Hepatocyte (in vitro differentiated cells): Measurements from ENCODE around the gene CDA. TPM values are rescaled to one million over a fixed set of nuclear protein-coding genes. Genes with fewer than 3 reads are reported as not detected.

Experiments used
- DNase-seq: peaks from one replicate; pipeline ENCODE4 v3.0.0-alpha.2; 2016; ENCODE audit warnings: low spot score
- H2AFZ ChIP-seq: fragments of 200-600 bp; sonication (generic); 2 replicates; pipeline ENCODE4 v1.6.0; 2016; ENCODE audit warnings: antibody characterized with exemption, mild to moderate bottlenecking
- H3K27ac ChIP-seq: fragments of 200-600 bp; sonication (generic); 2 replicates; pipeline ENCODE4 v1.5.1; 2016; ENCODE audit warnings: mild to moderate bottlenecking
- H3K27me3 ChIP-seq: fragments of 200-600 bp; sonication (generic); 2 replicates; pipeline ENCODE4 v1.6.1; 2016
- H3K36me3 ChIP-seq: fragments of 200-600 bp; sonication (generic); replicated peaks from 2 replicates; pipeline ENCODE4 v1.5.1; 2016; ENCODE audit warnings: low read depth; ENCODE audit not compliant: insufficient read depth
- H3K4me1 ChIP-seq: fragments of 200-600 bp; sonication (generic); 2 replicates; pipeline ENCODE4 v1.5.1; 2016; ENCODE audit warnings: mild to moderate bottlenecking, moderate library complexity; ENCODE audit not compliant: insufficient read depth
- H3K4me2 ChIP-seq: fragments of 200-600 bp; sonication (generic); 2 replicates; pipeline ENCODE4 v1.6.0; 2016
- H3K4me3 ChIP-seq: fragments of 200-600 bp; sonication (generic); 2 replicates; pipeline ENCODE4 v1.5.1; 2016; ENCODE audit warnings: mild to moderate bottlenecking
- H3K79me2 ChIP-seq: fragments of 200-600 bp; sonication (generic); 2 replicates; pipeline ENCODE4 v1.6.0; 2017; ENCODE audit warnings: mild to moderate bottlenecking
- H3K9me2 ChIP-seq: fragments of 200-600 bp; sonication (generic); replicated peaks from 2 replicates; pipeline ENCODE4 v1.6.0; 2017; ENCODE audit warnings: mild to moderate bottlenecking; ENCODE audit not compliant: insufficient read depth
- H3K9me3 ChIP-seq: fragments of 200-600 bp; sonication (generic); 2 replicates; pipeline ENCODE4 v1.5.1; 2016; ENCODE audit warnings: low read depth, mild to moderate bottlenecking
- H4K20me1 ChIP-seq: fragments of 200-600 bp; sonication (generic); 2 replicates; pipeline ENCODE4 v1.6.0; 2016; ENCODE audit warnings: mild to moderate bottlenecking; ENCODE audit not compliant: insufficient read depth, poor library complexity, severe bottlenecking
- EZH2 ChIP-seq: fragments of 200-600 bp; sonication (generic); IDR thresholded peaks from 2 replicates; pipeline ENCODE4 v1.6.1; 2016; ENCODE audit warnings: antibody characterized with exemption, mild to moderate bottlenecking, borderline replicate concordance
- EZH2phosphoT487 ChIP-seq: fragments of 200-600 bp; sonication (generic); IDR thresholded peaks from one replicate; pipeline ENCODE4 v1.6.1; 2018; ENCODE audit warnings: antibody characterized with exemption, mild to moderate bottlenecking, low read depth, moderate library complexity; ENCODE audit not compliant: unreplicated experiment, severe bottlenecking
- WGBS: methylation state at CpG from one replicate; pipeline ENCODE4 v1.1.6; 2016; ENCODE audit warnings: low lambda C conversion rate; ENCODE audit errors: missing lambda C conversion rate; 5-methylcytosine and 5-hydroxymethylcytosine counted together
- polyA plus RNA-seq: library from polyadenylated mRNA; unstranded; fragments of >200 nt; fragmentation: Nextera tagmentation; extraction: Ambion mirVana; gene quantifications from 2 replicates; pipeline ENCODE4 v1.2.1, GENCODE V29; 2016
- total RNA-seq: library from RNA; depleted of rRNA; stranded (reverse); fragments of >200 nt; gene quantifications from 2 replicates; pipeline ENCODE4 v1.2.3, GENCODE V29; 2014
- TF ChIP-seq, protein P1 (sequence below): fragments of 200-600 bp; sonication (generic); IDR thresholded peaks from 2 replicates; pipeline ENCODE4 v1.5.1; 2016; ENCODE audit warnings: antibody characterized with exemption, mild to moderate bottlenecking; ENCODE audit not compliant: poor library complexity

The CDA gene
- total and polyA plus RNA-seq, 2 experiments from 2014 or later = 2.1 TPM

GRCh38 chr1:20660363-20660762 lies 71.5 kb downstream of the CDA start:
- no peak for DNase-seq
- Histone ChIP-seq H2AFZ (peak overlapping the region; percentile 59), H3K4me1 (peaks cover 11% of the 10 kb centered on the region), H4K20me1 (peaks cover 8% of the 10 kb centered on the region), H3K4me3 (peak overlapping the region; percentile 41), H3K27ac (peak overlapping the region; percentile 4), H3K27me3 (no peaks in the 10 kb centered on the region), H3K9me3 (no peaks in the 10 kb centered on the region), H3K9me2 (no peaks in the 10 kb centered on the region), H3K79me2 (peaks cover 47% of the 10 kb centered on the region), H3K36me3 (no peaks in the 10 kb centered on the region), H3K4me2 (peak overlapping the region; percentile 94)
- TF ChIP-seq EZH2phosphoT487 = no peak
- TF ChIP-seq, protein P1, sequence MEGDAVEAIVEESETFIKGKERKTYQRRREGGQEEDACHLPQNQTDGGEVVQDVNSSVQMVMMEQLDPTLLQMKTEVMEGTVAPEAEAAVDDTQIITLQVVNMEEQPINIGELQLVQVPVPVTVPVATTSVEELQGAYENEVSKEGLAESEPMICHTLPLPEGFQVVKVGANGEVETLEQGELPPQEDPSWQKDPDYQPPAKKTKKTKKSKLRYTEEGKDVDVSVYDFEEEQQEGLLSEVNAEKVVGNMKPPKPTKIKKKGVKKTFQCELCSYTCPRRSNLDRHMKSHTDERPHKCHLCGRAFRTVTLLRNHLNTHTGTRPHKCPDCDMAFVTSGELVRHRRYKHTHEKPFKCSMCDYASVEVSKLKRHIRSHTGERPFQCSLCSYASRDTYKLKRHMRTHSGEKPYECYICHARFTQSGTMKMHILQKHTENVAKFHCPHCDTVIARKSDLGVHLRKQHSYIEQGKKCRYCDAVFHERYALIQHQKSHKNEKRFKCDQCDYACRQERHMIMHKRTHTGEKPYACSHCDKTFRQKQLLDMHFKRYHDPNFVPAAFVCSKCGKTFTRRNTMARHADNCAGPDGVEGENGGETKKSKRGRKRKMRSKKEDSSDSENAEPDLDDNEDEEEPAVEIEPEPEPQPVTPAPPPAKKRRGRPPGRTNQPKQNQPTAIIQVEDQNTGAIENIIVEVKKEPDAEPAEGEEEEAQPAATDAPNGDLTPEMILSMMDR = no peak
- TF ChIP-seq EZH2 = no peak
- WGBS = 29% methylated on average over 3 of the region's 3 CpGs

DNA sequence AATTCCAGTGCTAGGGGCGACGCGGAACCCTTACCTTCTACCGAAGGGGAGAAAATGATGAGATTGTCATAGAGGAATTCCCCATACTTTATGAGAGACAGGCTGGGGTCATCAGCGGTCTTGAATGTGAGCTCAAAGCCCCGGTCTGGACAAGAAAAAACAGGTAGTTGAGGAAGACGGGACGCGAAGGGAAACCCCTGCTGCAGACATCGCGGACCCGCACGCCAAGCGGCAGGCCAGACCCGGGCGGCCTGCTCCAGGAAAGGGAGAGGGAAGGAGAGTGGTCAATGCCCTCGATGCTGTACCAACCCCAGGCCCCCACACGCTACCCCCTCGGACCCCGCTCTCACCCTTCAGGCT lies 71.9 kb downstream of the CDA start:
- Histone ChIP-seq H3K4me3 (peak overlapping the region; percentile 41), H4K20me1 (peaks cover 8% of the 10 kb centered on the region), H3K27me3 (no peaks in the 10 kb centered on the region), H3K4me1 (peaks cover 11% of the 10 kb centered on the region), H3K4me2 (peak overlapping the region; percentile 94), H3K79me2 (peaks cover 47% of the 10 kb centered on the region), H3K36me3 (no peaks in the 10 kb centered on the region), H2AFZ (peak overlapping the region; percentile 59), H3K9me3 (no peaks in the 10 kb centered on the region), H3K9me2 (no peaks in the 10 kb centered on the region), H3K27ac (peak overlapping the region; percentile 4)
- TF ChIP-seq EZH2 (no peak), EZH2phosphoT487 (no peak)
- TF ChIP-seq, protein P1 = no peak
- 2% methylated on average over 20 of the region's 20 CpGs for WGBS
- no peak for DNase-seq

DNA sequence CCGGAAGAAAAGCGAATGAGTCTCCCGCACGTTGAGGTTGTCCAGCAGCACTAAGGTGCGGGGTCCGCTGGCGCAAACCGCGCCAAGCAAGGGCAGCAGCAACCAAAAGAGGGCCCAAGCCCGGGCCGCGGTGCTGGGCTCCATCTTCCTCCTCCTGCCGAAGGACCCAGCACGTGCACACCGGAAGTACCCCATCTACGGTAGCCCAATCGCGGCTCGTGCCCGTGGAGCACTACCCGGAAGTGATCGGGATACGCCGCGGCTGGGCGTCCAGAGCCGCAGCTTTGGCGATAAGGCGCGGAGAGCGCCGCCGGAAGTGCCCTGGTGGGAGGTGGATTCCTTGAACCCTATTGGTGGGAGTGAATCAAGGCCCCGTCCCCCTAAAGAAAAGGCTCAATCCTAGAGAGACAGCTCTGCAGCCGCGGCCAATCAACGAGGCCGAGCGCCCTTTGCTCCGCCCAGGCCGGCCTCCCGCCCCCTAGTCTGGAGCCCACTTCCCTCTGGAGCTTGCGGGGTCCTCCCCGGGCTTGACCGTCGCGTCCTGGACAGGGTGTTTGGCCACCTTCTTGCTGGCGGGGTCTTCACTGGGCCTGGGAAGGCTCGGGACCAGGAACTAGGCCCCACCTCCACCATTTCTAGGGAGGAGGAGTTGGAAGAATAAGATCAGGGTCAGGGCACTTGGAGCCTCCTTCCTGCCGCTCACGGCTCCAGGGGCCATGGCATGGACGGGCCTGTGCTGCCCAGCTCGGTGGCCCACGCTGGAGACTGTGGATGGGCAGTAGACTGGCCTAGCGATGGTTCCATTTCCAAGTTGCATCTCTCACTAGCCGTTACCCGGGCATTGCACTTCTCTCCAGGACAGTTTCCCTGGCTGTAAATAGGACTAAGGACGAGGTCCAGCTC lies 72.6 kb downstream of the CDA start, which contains the start of gene DDOST:
Gene DDOST (minus strand): TSS at position 163 of the 903 bp plus-strand sequence. CDS start 19 bp downstream, at position 144.
- H3K4me1 ChIP-seq = peaks cover 11% of the 10 kb centered on the region
- TF ChIP-seq EZH2phosphoT487 = no peak
- TF ChIP-seq, protein P1 = peak; percentile 58
- H3K9me2 ChIP-seq = no peaks in the 10 kb centered on the region
- H4K20me1 ChIP-seq = peaks cover 8% of the 10 kb centered on the region
- peak; percentile 98 for DNase-seq
- H3K36me3 ChIP-seq = no peaks in the 10 kb centered on the region
- H3K27ac ChIP-seq = peak within 1 kb of the TSS; percentile 76
- WGBS = 4% methylated on average over 58 of the region's 58 CpGs
- H3K9me3 ChIP-seq = no peaks in the 10 kb centered on the region
- H3K79me2 ChIP-seq = peaks cover 45% of the 10 kb centered on the region
- peak within 1 kb of the TSS; percentile 94 for H3K4me2 ChIP-seq
- H3K4me3 ChIP-seq = peak within 1 kb of the TSS; percentile 50
- no peaks in the 10 kb centered on the region for H3K27me3 ChIP-seq
- peak within 1 kb of the TSS; percentile 59 for H2AFZ ChIP-seq
